ENCODE data around the gene AHNAK2. TPM values are rescaled to one million over a fixed set of nuclear protein-coding genes. Genes with fewer than 3 reads are reported as not detected.

AHNAK2 gene
- total RNA-seq, 1 experiment from 2014 or later: 191 TPM

GRCh38 chr14:104986487-104987164 lies 8.5 kb upstream of the AHNAK2 start:
- DNase-seq (ENCODE audit: low spot score): no peak

DNA sequence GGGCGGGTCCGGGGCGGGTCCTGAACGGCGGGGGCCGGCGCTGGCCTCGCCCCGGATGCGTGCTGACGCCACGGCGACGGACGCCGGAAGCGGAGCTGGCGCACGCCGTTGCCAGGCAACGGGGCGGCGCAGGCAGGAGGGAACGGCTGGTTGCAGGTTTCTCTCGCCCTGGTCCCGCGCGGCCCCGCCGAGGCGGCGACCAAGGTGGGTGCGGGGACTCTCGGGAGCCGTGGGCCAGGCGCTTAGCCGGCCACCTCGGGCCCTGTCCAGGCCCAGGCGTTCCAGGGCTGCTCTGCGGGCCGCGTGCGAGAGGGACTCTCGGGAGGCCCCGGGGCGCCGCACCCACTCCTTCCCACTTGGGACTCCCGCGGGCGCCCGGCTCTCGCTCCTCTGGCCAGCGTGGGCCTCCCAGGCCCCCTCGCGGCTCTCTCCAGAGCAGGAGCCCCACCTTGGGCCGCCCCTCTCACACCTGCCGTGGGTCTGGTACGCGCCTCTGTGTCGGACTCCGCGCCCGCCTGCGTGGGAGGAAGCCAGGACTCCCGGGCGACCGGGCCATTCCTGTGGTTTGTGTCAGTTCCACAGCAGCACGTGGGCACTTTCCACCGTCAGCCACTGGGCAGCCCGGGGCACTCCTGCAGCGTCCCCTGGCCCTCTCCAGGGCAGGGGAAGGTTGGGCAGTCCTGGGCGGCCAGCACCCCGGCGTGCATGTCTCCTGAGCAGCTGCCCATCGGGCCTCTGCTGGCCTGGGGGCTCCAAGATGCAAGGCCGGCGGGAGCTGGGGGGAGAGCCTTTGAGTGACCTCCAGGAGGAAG lies 7.7 kb upstream of the AHNAK2 start, which contains the start of gene CLBA1:
CLBA1 (plus strand) TSS at position 114 of the 812 bp plus-strand sequence; CDS start at position 758, 644 bp downstream.
- DNase-seq (ENCODE audit: low spot score): peak; percentile 53

DNA sequence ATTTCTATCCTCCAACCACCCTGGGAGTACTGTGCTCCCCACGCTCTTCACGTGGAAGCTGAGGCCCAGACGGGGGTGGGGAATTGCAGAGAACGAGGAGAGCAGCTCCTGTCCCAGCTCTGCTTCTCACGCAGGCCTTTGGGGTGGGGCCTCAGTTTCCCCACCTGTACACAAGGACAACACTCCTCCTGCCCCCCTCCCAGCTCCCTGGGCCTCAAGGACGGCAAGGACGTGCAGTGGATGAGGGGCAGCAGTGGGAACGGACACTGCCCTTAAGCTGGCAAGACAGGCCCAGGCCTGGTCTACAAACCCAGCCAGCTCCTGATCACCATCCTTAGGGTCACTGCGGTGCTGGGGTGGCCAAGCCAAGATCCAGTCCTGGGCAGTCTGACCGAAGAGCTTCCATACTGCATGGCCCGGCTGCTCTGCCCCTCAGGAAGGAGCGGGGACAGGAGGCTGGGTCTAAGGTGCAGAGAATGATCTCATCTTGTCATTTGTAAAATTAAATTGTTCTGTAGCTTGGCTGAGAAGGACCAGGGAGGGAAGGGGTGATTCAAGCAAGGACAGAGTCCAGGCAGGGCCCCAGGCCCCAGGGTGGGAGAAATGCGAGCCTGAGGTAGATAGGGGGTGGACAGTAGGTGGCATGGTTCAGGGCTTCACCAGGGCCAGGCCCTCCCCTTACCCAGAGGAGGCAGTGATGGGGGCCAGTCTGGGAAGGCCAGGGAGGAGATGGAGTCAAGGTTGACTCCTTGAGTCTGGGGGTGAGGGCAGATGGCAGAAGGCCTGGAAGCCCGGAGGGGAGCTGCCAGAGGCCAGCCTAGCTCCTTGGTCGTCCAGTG lies 6.1 kb upstream of the AHNAK2 start:
- DNase-seq (ENCODE audit: low spot score): no peak

- no peak for DNase-seq (ENCODE audit: low spot score)
Observed at GRCh38 chr14:104983231-104983721, 5.1 kb upstream of the AHNAK2 start.

DNA sequence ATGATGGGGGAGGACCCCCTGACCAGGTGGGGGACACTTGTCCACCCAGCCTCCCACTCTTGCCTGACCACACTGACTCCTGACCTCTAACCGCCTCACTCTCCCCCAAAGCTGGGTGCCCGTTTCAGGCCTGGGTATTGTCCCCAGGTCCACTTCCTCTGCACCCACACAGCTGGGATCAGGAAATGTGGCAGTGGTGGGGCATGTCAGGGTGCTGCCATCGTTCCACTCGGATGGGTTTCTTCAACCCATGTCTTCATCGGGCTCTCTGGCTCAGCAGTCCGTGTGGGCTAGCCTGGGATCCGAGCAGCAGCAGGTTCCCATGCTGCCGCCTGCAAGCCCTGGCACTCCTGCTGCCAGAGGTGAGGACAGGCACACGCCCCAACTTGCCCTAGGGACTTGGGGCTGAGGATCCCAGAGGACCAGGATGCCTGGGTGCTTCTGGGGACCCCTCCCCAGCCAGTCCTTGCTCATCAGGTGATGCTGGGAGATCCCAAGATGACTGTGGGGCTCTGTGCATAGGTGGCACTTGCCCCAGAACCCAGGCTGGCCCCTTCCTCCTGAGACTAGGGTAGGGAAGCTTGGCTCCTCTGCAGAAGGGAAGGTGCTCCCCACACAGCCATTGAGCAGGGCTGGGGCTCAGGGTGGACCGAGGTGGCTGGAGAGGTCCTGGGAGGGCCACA lies 4.5 kb upstream of the AHNAK2 start:
- DNase-seq (ENCODE audit: low spot score): no peak

DNA sequence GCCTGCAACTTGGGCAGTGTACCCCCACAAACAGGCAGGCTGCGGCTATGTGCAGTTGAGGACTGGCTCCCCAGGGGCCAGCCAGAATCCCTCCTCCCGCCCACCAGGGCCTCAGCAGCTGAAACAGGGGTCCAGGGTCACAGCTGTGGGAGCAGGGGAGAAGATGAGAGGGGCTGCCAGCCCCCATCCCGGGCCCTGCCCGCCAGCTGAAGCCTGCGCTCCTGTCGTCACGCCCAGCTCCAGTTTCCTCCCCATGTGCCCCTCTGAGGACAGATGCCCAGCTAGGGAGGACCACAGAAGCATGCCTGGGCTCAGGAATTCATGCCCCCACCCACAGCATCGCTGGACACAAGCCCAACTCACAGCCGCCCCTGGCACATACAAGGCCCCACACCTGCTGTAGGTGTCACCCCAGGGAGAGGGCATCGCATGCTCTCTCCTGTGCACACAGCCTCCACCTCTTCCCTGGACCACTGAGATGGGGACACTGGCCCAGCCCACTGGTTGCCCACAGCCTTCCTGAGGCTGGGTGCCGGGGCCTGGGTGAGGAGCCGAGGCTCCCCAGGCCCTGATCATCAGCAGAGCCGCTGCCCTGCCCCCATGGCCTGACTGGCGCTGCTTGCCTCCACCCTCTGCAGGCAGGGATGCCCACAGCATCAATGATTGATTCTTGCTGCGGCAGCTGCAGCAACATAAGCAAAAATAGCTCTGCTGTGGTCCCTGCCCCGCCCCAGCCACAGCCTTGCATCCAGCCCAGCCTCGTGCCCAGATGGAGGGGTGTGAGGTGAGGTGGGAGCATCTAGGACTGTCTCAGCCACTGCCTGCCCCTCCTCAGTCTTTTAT lies 3.7 kb upstream of the AHNAK2 start:
- DNase-seq (ENCODE audit: low spot score): peak; percentile 20

DNA sequence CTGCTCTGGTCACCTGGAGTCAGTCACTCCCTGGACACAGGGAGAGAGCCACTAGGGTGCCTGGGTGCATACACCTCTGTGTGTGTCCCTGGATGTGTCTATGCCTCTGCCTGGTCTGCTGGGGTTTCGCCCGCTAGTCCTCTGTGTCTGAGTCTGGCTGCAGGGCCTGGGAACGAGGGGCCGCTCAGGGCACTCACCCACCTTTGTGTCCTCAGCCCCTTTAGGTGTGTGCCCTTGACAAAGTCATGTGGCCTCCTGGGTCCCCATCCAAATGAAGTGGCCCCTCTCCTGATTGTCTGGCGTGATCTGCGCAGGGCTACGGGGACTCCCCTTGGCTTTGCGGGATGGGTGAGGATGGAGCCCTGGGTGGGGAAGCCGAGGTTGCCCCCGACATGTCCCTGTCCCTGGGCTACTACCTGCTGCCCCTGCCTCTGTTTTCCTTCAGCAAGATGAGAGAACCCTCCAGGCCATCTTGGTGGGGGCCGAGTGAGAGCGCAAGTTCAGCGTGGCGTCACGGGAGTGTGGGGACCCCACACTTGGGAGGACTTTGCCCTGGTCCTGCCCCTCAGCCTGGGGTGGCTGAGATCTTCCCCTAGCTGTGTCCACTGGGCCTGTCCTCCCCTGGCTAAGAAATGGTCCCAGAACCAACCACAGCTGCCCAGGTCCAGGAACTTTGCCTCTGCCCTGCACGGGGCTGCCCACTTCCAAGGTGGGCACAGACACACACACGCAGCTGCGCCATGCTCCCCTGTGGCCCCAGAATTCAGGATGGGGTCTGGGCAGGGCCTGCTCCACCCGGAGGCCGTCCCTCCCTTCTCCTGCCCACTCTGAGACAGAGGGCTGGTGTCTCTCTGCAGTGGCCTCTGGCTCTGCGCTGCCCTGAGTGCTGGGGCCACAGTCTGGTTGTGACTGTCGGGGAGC lies 2.7 kb upstream of the AHNAK2 start:
- no peak for DNase-seq (ENCODE audit: low spot score)

- DNase-seq (ENCODE audit: low spot score): peak; percentile 68
Observed at GRCh38 chr14:104979758-104980610, 1.8 kb upstream of the AHNAK2 start.

GRCh38 chr14:104978746-104979691 lies 845 bp upstream of the AHNAK2 start:
- DNase-seq (ENCODE audit: low spot score): no peak

DNA sequence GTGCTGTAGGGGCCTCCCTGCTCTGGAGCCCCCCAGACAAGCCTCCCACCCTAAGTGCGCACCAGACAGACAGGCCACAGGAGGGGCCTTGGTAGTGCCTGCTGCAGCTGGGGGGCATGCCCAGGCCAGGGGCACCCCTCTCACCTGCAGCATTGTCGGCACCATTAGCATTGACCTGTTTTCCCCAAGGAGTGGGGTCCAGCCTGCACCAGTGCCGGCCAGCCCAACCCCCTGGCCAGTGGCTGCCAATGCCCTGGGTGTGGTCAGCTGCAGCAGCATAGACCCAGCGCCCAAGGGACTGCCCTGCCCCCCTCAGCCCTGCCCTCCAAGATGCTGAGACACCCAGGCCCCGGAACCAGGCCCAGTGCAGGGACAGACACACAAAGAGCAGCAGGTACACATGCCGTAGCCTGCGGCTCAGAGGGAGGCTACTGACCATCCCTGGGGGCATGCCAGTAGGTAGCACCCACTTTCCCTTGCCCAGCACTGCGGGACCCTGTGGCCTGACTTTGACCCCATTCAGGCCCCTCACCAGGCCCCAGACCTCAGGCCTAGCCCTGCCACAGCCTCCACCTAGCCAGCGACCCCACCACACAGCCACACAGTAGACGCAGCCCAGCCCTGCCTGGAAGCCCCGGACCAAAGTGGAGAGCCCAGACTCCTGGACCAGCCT lies 1.0 kb downstream of the AHNAK2 start:
- peak; percentile 73 for DNase-seq (ENCODE audit: low spot score)

- peak; percentile 80 for DNase-seq (ENCODE audit: low spot score)
Observed at GRCh38 chr14:104976198-104977007, 1.8 kb downstream of the AHNAK2 start.

DNA sequence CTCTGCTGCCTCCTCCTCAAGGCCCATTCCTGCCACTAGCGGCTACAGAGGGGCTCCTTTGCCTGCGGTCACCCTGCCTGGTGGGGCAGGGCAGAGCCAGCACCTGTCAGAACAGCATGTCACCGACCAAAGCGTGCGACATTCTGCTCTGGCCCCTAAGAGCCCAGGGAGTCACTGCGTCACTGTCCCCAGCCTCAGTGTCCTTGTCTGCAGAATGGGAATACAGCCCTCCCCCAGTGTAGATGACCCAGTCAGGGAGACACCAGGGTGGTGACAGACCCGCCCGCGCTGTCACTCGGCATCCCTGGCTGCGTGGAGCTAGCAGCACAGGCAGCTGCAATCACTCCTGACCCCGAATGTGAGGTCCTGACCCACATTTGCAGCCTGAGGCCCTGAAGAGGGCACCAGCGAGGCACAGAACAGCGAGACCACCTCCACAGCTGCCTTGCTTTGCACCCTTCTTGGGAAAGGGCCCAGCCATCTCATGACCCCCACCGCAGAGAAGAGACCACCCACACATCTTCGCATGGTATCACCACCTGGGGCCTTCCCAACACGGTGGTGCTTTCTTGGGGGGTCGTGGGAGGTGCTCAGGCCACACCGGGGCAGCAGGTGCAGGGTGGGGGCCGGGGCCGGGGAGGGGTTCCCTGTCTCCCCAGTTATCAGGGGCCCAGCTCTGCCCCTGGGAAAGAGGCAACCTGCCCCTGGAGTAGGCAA lies 2.5 kb downstream of the AHNAK2 start:
- DNase-seq (ENCODE audit: low spot score): no peak

DNA sequence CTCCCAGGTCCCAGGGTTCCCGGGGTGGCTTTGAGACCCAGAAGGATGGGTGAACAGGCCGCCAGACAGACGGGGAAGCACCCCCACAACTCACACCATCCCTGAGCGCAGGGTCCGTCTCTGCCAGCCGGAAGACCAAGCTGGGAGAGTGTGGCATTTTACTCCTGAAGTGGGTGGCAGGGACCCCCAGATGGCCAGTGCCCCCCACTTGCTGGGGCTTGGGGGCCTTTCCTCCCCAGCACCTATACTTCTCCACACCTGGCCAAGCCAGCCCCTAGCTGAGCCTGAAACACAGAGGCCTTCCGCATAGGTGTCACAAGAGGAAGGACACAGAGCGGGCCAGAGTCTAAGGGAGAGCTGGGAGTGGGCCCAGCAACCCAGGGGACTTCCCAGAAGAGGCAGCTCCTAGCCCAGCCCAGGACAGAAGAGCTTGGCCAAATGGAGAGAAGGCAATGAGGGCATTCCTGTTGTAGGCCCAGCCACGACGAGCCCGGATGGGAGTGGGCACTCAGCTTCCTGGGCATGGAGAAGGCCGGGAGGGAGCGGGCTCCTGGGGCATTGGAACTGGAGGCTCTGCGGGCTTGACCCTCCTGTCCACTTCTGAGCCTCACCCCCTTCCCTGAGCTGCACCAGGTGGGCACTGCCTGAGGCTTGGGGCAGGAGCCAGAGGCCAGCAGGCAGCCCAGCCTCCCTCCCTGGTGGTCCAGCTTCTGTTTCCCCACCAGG lies 3.3 kb downstream of the AHNAK2 start:
- no peak for DNase-seq (ENCODE audit: low spot score)

- DNase-seq (ENCODE audit: low spot score): peak; percentile 51
Observed at GRCh38 chr14:104974146-104974541, 4.0 kb downstream of the AHNAK2 start.

Measured in A172 (cell line).